Natural killer cell (primary cell): Measurements from ENCODE around the gene ENPEP. TPM values are rescaled to one million over a fixed set of nuclear protein-coding genes. Genes with fewer than 3 reads are reported as not detected.

Experiments
- ATAC-seq, 3 donors: fragments of 150-1000 bp in 2 of 3; fragments of 200-7000 bp in 1 of 3; cut with Tn5 transposase; 1 replicate in 1 of 3; 2 replicates in 2 of 3; pipeline ENCODE4 v1.10.0; 2021; ENCODE audit warnings: mild to moderate bottlenecking in 2 of 3, moderate library complexity in 2 of 3
- DNase-seq, 2 donors: peaks; one replicate each; pipeline versions ENCODE4 v3.0.0 to v3.0.0-alpha.2; 2013 to 2021; ENCODE audit warnings: mixed read lengths in 1 of 2
- H3K27ac ChIP-seq: one replicate; pipeline ENCODE4 v1.5.1; 2013; ENCODE audit warnings: mild to moderate bottlenecking, low read length
- H3K27me3 ChIP-seq: one replicate; pipeline ENCODE4 v1.6.1; 2013; ENCODE audit warnings: low read length; ENCODE audit not compliant: control insufficient read depth, insufficient read depth
- H3K36me3 ChIP-seq: one replicate; pipeline ENCODE4 v1.6.1; 2013; ENCODE audit warnings: low read length; ENCODE audit not compliant: control insufficient read depth, insufficient read depth
- H3K4me1 ChIP-seq: one replicate; pipeline ENCODE4 v1.6.1; 2013; ENCODE audit warnings: low read length; ENCODE audit not compliant: control insufficient read depth, insufficient read depth
- H3K4me3 ChIP-seq: one replicate; pipeline ENCODE4 v1.5.1; 2013; ENCODE audit warnings: low read length
- H3K9me3 ChIP-seq: one replicate; pipeline ENCODE4 v1.6.1; 2013; ENCODE audit warnings: low read length; ENCODE audit not compliant: control insufficient read depth, insufficient read depth
- H3K27ac Mint-ChIP-seq, 2 donors: one replicate each; pipeline ENCODE4 v1.8.0; 2022; ENCODE audit warnings: mild to moderate bottlenecking in 2 of 2, mixed read lengths in 2 of 2, moderate library complexity in 1 of 2
- H3K27me3 Mint-ChIP-seq, 2 donors: one replicate each; pipeline ENCODE4 v1.8.0; 2022; ENCODE audit warnings: low read depth in 2 of 2, mixed read lengths in 2 of 2
- H3K36me3 Mint-ChIP-seq: one replicate; pipeline ENCODE4 v1.8.0; 2022; ENCODE audit warnings: mixed read lengths
- H3K4me1 Mint-ChIP-seq, 2 donors: one replicate each; pipeline ENCODE4 v1.8.0; 2022; ENCODE audit warnings: mixed read lengths in 2 of 2
- H3K4me3 Mint-ChIP-seq: one replicate; pipeline ENCODE4 v1.8.0; 2022; ENCODE audit warnings: mild to moderate bottlenecking, moderate library complexity, mixed read lengths
- H3K9me3 Mint-ChIP-seq, 2 donors: one replicate each; pipeline ENCODE4 v1.8.0; 2022; ENCODE audit warnings: mixed read lengths in 2 of 2
- CTCF ChIP-seq: fragments of 200-600 bp; IDR thresholded peaks from one replicate; pipeline ENCODE4 v1.8.0; 2022; ENCODE audit warnings: antibody characterized with exemption
- WGBS: methylation state at CpG from one replicate; pipeline ENCODE4 v1.1.7; 2013; ENCODE audit warnings: missing lambda C conversion rate; ENCODE audit not compliant: insufficient coverage; 5-methylcytosine and 5-hydroxymethylcytosine counted together
- intact Hi-C: fragments of 100-400 bp; cut with micrococcal nuclease; formaldehyde crosslinking; loops from one replicate; pipeline ENCODE4 v1.14.2; 2022
- total RNA-seq, 4 donors: library from RNA; stranded (reverse); fragments of 120-200 nt in 1 of 4; gene quantifications; one replicate each; pipeline versions ENCODE4 v1.2.3 to v1.2.4, GENCODE V29; 2013 to 2022

Gene ENPEP
- total RNA-seq, 3 donors from 2014 or later (not counting 1 experiment from before 2014, with no cell fraction given) = 0.07 TPM; not detected in 2

DNA sequence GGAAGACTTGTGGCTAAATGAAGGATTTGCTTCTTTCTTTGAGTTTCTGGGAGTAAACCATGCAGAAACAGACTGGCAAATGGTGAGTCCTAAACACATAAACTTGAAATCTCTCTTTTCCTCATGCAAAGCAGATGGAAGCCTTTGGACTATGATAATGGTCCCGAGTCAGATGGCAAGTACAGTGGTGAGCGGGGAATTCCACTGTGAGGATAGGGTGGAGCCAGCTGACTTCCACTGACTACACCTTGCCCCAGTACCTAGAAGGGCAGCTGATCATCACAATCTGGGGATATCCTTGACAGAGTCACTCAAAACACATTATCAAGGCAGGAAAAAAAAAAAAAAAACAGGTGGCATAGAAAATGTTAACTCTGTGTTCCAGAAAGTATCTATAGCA lies 34.3 kb downstream of the ENPEP start:
- Mint-ChIP-seq H3K27me3 (peaks cover 4 to 8% of the 10 kb centered on the region in 2 donors), H3K9me3 (no peaks in the 10 kb centered on the region), H3K36me3 (no peaks in the 10 kb centered on the region), H3K27ac (no peak overlapping the region), H3K4me3 (no peak overlapping the region), H3K4me1 (peaks cover 4% of the 10 kb centered on the region in 2 donors)
- no peaks in the 10 kb centered on the region for H3K9me3 ChIP-seq
- no peak overlapping the region for H3K27ac ChIP-seq
- TF ChIP-seq CTCF = no peak
- WGBS = 56% methylated on average over 2 of the region's 2 CpGs
- no peaks in the 10 kb centered on the region for H3K27me3 ChIP-seq
- ATAC-seq = no peak
- H3K4me1 ChIP-seq = no peaks in the 10 kb centered on the region
- DNase-seq = no peak
- H3K36me3 ChIP-seq = no peaks in the 10 kb centered on the region
- H3K4me3 ChIP-seq = no peak overlapping the region
- intact Hi-C loops = loop anchor here (2.0 to 10.0 kb wide), 3 partner anchors 195 to 1075 kb away; partner anchors contain the start of genes ELOVL6 and SEC24B

- intact Hi-C loops = loop anchor here (2.0 to 10.0 kb wide), 3 partner anchors 196 to 1076 kb away; partner anchors contain the start of genes ELOVL6 and SEC24B
- Mint-ChIP-seq H3K36me3 (no peaks in the 10 kb centered on the region), H3K4me3 (no peak overlapping the region), H3K4me1 (peaks cover 11 to 12% of the 10 kb centered on the region in 2 donors), H3K9me3 (no peaks in the 10 kb centered on the region), H3K27me3 (peaks cover 0 to 4% of the 10 kb centered on the region in 2 donors), H3K27ac (no peak overlapping the region)
- DNase-seq (peak in 1 of 2 donors; percentile 72), ATAC-seq (peak; percentile 67 to 71 (median 70))
- TF ChIP-seq CTCF = peak; percentile 84
- WGBS = 66% methylated on average over 2 of the region's 4 CpGs
- H3K27ac ChIP-seq = no peak overlapping the region
- no peaks in the 10 kb centered on the region for H3K9me3 ChIP-seq
- H3K27me3 ChIP-seq = no peaks in the 10 kb centered on the region
- H3K4me1 ChIP-seq = no peaks in the 10 kb centered on the region
- H3K36me3 ChIP-seq = no peaks in the 10 kb centered on the region
- H3K4me3 ChIP-seq = no peak overlapping the region
Measured at GRCh38 chr4:110510955-110511544, 35.1 kb downstream of the ENPEP start.

- Histone ChIP-seq H3K4me3 (no peak overlapping the region), H3K9me3 (no peaks in the 10 kb centered on the region), H3K36me3 (no peaks in the 10 kb centered on the region), H3K27me3 (no peaks in the 10 kb centered on the region), H3K4me1 (no peaks in the 10 kb centered on the region), H3K27ac (no peak overlapping the region)
- no peak overlapping the region for H3K27ac Mint-ChIP-seq
- H3K4me3 Mint-ChIP-seq = no peak overlapping the region
- 100% methylated on average over 3 of the region's 3 CpGs for WGBS
- H3K9me3 Mint-ChIP-seq = no peaks in the 10 kb centered on the region
- no peak for TF ChIP-seq CTCF
- no peaks in the 10 kb centered on the region for H3K36me3 Mint-ChIP-seq
- ATAC-seq (no peak), DNase-seq (no peak)
- H3K4me1 Mint-ChIP-seq = peaks cover 18% of the 10 kb centered on the region in 2 donors
- intact Hi-C loops = loop anchor here (10.0 kb wide), 2 partner anchors 318 to 1078 kb away; partner anchors contain the start of genes ELOVL6 and SEC24B
- peaks cover 3% of the 10 kb centered on the region in 2 donors for H3K27me3 Mint-ChIP-seq
Measured at GRCh38 chr4:110512901-110513300, 36.9 kb downstream of the ENPEP start.
